Measurements from ENCODE around the gene MAGEF1. TPM values are rescaled to one million over a fixed set of nuclear protein-coding genes. Genes with fewer than 3 reads are reported as not detected.

Gene MAGEF1
- total RNA-seq, 1 donor from 2014 or later: 16.0 TPM

- H3K9me3 Mint-ChIP-seq: no peaks in the 10 kb centered on the region
- H3K4me1 Mint-ChIP-seq (ENCODE audit: low read depth): peaks cover 8% of the 10 kb centered on the region
- no peaks in the 10 kb centered on the region for H3K36me3 Mint-ChIP-seq (ENCODE audit: low read depth)
- no peak for DNase-seq (ENCODE audit: low spot score)
- H3K4me3 Mint-ChIP-seq: no peak overlapping the region
- intact Hi-C loops (cut with micrococcal nuclease): no loop called here
- H3K27ac Mint-ChIP-seq: no peak overlapping the region
- H3K27me3 Mint-ChIP-seq (ENCODE audit: insufficient read depth): peaks cover 4% of the 10 kb centered on the region
These were observed 38.7 kb upstream of the MAGEF1 start for GRCh38 chr3:184750349-184751083.

- H3K4me3 Mint-ChIP-seq: no peak overlapping the region
- peaks cover 8% of the 10 kb centered on the region for H3K4me1 Mint-ChIP-seq (ENCODE audit: low read depth)
- no peaks in the 10 kb centered on the region for H3K36me3 Mint-ChIP-seq (ENCODE audit: low read depth)
- intact Hi-C loops (cut with micrococcal nuclease): no loop called here
- no peak overlapping the region for H3K27ac Mint-ChIP-seq
- H3K9me3 Mint-ChIP-seq: no peaks in the 10 kb centered on the region
- peaks cover 6% of the 10 kb centered on the region for H3K27me3 Mint-ChIP-seq (ENCODE audit: insufficient read depth)
- DNase-seq (ENCODE audit: low spot score): no peak
These were observed 37.4 kb upstream of the MAGEF1 start for GRCh38 chr3:184749168-184749744.

- H3K4me1 Mint-ChIP-seq (ENCODE audit: low read depth): peaks cover 8% of the 10 kb centered on the region
- intact Hi-C loops (cut with micrococcal nuclease): no loop called here
- H3K27ac Mint-ChIP-seq: peak overlapping the region; percentile 41
- no peak for DNase-seq (ENCODE audit: low spot score)
- H3K4me3 Mint-ChIP-seq: no peak overlapping the region
- H3K27me3 Mint-ChIP-seq (ENCODE audit: insufficient read depth): peaks cover 6% of the 10 kb centered on the region
- H3K36me3 Mint-ChIP-seq (ENCODE audit: low read depth): no peaks in the 10 kb centered on the region
- H3K9me3 Mint-ChIP-seq: no peaks in the 10 kb centered on the region
These were observed 36.6 kb upstream of the MAGEF1 start for GRCh38 chr3:184748219-184749135.

GRCh38 chr3:184746131-184747120, 34.6 kb upstream of the MAGEF1 start:
- Mint-ChIP-seq H3K27me3 (ENCODE audit: insufficient read depth) (peaks cover 2% of the 10 kb centered on the region), H3K4me3 (no peak overlapping the region), H3K36me3 (ENCODE audit: low read depth) (no peaks in the 10 kb centered on the region), H3K9me3 (no peaks in the 10 kb centered on the region), H3K4me1 (ENCODE audit: low read depth) (peaks cover 8% of the 10 kb centered on the region), H3K27ac (no peak overlapping the region)
- intact Hi-C loops (cut with micrococcal nuclease): no loop called here
- no peak for DNase-seq (ENCODE audit: low spot score)

GRCh38 chr3:184745526-184745925, 33.7 kb upstream of the MAGEF1 start:
- intact Hi-C loops (cut with micrococcal nuclease): no loop called here
- Mint-ChIP-seq H3K4me1 (ENCODE audit: low read depth) (peaks cover 8% of the 10 kb centered on the region), H3K4me3 (no peak overlapping the region), H3K27me3 (ENCODE audit: insufficient read depth) (peaks cover 2% of the 10 kb centered on the region), H3K36me3 (ENCODE audit: low read depth) (no peaks in the 10 kb centered on the region), H3K27ac (no peak overlapping the region), H3K9me3 (no peaks in the 10 kb centered on the region)
- DNase-seq (ENCODE audit: low spot score): no peak

GRCh38 chr3:184743248-184743647, 31.4 kb upstream of the MAGEF1 start:
- H3K4me3 Mint-ChIP-seq: no peak overlapping the region
- intact Hi-C loops (cut with micrococcal nuclease): no loop called here
- H3K27me3 Mint-ChIP-seq (ENCODE audit: insufficient read depth): peaks cover 4% of the 10 kb centered on the region
- no peaks in the 10 kb centered on the region for H3K9me3 Mint-ChIP-seq
- peaks cover 4% of the 10 kb centered on the region for H3K4me1 Mint-ChIP-seq (ENCODE audit: low read depth)
- H3K36me3 Mint-ChIP-seq (ENCODE audit: low read depth): no peaks in the 10 kb centered on the region
- no peak for DNase-seq (ENCODE audit: low spot score)
- H3K27ac Mint-ChIP-seq: no peak overlapping the region

- Mint-ChIP-seq H3K4me1 (ENCODE audit: low read depth) (no peaks in the 10 kb centered on the region), H3K4me3 (no peak overlapping the region), H3K27me3 (ENCODE audit: insufficient read depth) (peaks cover 5% of the 10 kb centered on the region), H3K27ac (no peak overlapping the region), H3K9me3 (no peaks in the 10 kb centered on the region), H3K36me3 (ENCODE audit: low read depth) (no peaks in the 10 kb centered on the region)
- intact Hi-C loops (cut with micrococcal nuclease): no loop called here
- DNase-seq (ENCODE audit: low spot score): no peak
These were observed 30.8 kb upstream of the MAGEF1 start for GRCh38 chr3:184742676-184743135.

- intact Hi-C loops (cut with micrococcal nuclease): no loop called here
- H3K27ac Mint-ChIP-seq: no peak overlapping the region
These were observed 30.2 kb upstream of the MAGEF1 start for GRCh38 chr3:184741798-184742675.

GRCh38 chr3:184741259-184741556, 29.3 kb upstream of the MAGEF1 start:
- DNase-seq (ENCODE audit: low spot score): no peak
- H3K4me3 Mint-ChIP-seq: no peak overlapping the region
- intact Hi-C loops (cut with micrococcal nuclease): no loop called here
- H3K27me3 Mint-ChIP-seq (ENCODE audit: insufficient read depth): peaks cover 15% of the 10 kb centered on the region
- no peaks in the 10 kb centered on the region for H3K4me1 Mint-ChIP-seq (ENCODE audit: low read depth)
- no peaks in the 10 kb centered on the region for H3K9me3 Mint-ChIP-seq
- no peaks in the 10 kb centered on the region for H3K36me3 Mint-ChIP-seq (ENCODE audit: low read depth)
- H3K27ac Mint-ChIP-seq: no peak overlapping the region

More at GRCh38 chr3:184741798-184742675, 30.2 kb upstream of the MAGEF1 start:
- Mint-ChIP-seq H3K4me3 (no peak overlapping the region), H3K36me3 (ENCODE audit: low read depth) (no peaks in the 10 kb centered on the region), H3K9me3 (no peaks in the 10 kb centered on the region), H3K4me1 (ENCODE audit: low read depth) (no peaks in the 10 kb centered on the region), H3K27me3 (ENCODE audit: insufficient read depth) (peaks cover 12% of the 10 kb centered on the region)
- DNase-seq (ENCODE audit: low spot score): no peak

- DNase-seq (ENCODE audit: low spot score): no peak
- Mint-ChIP-seq H3K27ac (no peak overlapping the region), H3K4me3 (no peak overlapping the region), H3K4me1 (ENCODE audit: low read depth) (no peaks in the 10 kb centered on the region), H3K27me3 (ENCODE audit: insufficient read depth) (peaks cover 15% of the 10 kb centered on the region), H3K36me3 (ENCODE audit: low read depth) (no peaks in the 10 kb centered on the region), H3K9me3 (no peaks in the 10 kb centered on the region)
- intact Hi-C loops (cut with micrococcal nuclease): no loop called here
These were observed 28.8 kb upstream of the MAGEF1 start for GRCh38 chr3:184740509-184741258.
